DMS53 (cell line): ENCODE measurements around the gene SPOP.
A peak's percentile ranks its signal among the peaks of the same experiment; 100 is the strongest.
"Not testable (repeated sequence)": the region's sequence is repeated elsewhere in the genome, so short reads cannot be mapped to it uniquely, and the experiment has no call there.

Source experiments
- DNase-seq: peaks from one replicate; lab custom pipeline; 2025; lab: John Stamatoyannopoulos, UW

Gene SPOP

DNA sequence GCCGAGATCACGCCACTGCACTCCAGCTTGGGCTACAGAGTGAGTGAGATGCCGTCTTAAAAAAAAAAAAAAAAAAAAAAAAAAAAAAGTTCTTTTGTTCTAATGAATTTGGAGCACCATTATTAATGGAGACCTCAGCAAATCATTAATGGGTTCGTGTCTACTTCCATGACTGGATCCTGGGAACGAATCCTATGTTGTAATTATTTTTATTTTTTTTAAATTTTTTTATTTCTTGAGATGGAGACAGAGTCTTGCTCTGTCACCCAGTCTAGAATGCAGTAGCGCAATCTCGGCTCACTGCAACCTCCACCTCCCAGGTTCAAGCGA, 30.7 kb downstream of the SPOP start:
- no peak for DNase-seq

DNA sequence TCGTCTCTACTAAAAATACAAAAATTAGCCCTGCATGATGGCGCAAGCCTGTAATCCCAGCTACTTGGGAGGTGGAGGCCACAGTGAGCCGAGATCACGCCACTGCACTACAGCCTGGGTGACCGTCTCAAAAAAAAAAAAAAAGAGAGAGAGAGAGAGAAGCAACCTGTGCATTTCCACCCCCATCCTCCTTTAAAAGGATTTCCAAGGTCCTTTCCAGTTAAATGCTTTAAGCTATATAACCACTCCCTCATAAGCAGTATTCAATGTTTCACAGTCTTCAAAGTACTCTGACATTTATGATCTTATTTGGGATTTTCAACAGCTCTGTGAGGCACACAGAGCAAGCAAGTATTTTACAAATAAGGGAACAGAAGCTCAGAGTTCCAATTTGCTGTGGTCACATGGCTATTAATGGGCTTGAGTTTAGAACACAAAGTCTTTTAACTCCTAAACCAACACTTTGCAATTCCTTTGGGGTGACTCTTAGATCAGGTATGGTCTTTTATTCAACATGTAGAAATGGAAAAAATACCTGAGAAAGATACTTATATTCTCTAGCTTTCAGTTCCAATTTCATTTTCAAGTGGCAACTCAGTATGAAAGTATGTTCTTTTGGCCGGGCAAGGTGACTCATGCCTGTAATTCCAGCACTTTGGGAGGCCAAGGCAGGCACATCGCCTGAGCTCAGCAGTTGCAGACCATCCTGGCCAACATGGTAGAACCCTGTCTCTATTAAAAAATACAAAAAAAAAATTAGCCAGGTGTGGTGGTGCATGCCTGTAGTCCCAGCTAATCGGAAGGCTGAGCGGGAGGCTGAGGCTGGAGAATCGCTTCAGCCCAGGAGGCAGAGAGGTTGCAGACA, 31.3 kb downstream of the SPOP start:
- no peak for DNase-seq

DNA sequence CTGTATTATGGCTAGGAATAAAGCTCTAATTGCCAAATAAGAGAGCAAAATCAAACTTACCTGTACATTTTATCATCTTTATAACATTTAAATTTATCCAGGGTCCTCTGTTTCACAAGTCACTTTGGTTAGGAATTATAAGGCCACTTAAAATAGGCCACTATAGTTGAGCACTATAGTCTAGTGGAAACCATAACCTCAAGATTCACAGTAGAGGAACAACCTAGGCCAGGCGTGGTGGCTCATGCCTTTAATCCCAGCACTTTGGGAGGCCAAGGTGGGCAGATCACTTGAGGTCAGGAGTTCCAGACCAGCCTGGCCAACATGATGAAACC, 31.9 kb downstream of the SPOP start:
- DNase-seq = not testable (repeated sequence)

DNA sequence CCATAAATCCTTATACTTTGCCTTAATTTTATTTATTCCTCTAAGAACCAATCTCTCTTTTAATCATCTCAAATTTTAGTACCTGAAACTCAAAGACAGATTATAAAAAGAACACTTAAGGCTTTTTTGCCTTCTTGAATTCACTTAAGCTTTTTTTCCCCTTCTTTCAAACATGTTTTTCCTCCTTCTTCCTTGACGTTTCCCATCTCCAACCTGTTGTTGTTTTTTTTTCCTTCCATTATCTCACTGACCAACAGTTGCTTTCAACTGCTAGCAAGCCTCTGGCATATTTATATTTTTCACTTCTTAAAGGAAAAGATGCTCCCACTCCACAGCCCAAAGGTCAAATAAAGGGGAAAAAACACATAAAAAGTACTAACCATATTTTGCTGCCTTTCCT, 32.2 kb downstream of the SPOP start:
- DNase-seq = no peak

DNA sequence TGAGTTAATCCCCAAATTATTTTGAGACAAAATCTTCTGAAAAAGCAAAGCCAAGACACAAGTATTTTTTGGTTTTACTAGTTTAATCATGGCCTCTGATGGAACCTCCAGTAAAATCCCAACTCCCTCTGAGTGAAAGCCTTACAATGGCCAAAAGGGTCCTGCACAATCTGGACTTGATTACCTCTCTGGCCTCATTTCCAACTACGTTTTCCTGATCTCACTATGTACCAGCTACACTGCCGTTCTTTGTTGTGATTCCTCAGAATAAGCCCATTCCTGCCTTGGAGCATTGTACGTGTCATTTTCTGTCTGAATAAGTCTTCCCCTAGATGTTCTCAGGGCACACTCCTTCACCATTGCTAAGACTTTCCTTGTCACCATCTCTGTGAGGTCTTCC, 37.3 kb downstream of the SPOP start:
- no peak for DNase-seq

DNA sequence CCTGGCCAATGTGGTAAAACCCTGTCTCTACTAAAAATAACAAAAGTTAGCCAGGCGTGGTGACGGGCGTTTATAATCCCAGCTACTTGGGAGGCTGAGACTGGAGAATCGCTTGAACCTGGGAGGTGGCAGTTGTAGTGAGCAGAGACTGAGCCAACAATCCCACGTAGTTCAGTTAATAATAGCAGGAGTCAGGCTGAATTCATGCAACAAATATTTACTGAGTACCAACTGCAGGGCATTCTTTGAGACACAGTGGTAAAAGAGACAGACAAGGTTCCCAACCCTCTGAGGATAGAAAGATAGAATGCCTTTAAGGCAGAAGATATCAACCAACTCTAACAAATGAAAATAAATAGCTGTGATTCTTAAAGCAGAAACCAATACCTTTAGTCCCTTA, 39.1 kb downstream of the SPOP start:
- DNase-seq = no peak

DNA sequence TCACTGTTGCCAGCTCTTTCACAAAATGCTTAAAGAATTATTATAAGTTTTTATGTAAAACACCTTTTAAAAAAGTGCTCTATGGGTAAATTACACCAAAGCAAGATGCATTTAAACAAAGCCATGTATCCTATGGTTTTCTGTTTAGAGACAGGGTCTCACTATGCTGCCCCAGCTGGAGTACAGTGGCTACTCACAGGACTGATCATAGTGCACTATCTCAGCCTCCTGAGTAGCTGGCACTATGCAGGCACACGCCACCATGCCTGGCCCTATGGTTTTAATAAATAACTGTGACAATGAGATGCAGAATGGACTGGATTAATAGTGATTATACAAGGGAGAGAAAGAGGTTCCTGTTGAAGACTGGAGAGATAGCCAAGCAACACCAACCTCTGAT, 40.2 kb downstream of the SPOP start:
- no peak for DNase-seq

DNA sequence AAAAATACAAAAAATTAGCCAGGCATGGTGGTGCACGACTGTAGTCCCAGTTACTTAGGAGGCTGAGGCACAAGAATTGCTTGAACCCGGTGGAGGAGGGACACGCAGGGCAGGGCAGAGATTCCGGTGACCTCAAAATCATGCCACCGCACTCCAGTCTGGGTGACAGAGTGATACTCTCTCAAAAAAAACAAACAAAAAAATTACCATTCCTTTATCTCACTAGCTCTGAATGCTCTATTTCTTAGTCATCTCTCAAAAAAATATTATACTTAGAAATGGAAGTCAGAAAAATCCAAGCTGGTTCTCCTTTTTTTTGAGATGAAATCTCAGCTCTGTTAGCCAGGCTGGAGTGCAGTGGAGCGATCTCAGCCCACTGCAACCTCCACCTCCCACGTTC, 40.8 kb downstream of the SPOP start:
- no peak for DNase-seq

DNA sequence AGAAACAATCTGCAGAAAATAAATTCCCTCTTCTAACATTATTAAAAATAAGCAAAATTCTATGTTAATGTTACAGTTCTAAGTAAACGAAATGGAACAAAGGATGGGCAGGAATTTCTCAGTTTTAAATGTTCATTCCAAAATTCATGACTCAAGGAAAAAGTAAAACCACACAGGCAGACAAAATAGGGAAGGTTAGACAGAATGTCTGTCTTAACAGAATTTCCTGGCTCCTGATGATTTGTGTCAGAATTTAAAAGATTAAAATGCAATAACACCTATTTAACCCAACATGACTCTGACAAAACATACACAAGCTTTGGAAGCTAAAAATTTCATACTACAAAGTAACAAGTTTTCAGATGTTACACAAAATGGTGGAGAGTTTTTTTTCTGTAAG, 42.8 kb downstream of the SPOP start:
- no peak for DNase-seq

DNA sequence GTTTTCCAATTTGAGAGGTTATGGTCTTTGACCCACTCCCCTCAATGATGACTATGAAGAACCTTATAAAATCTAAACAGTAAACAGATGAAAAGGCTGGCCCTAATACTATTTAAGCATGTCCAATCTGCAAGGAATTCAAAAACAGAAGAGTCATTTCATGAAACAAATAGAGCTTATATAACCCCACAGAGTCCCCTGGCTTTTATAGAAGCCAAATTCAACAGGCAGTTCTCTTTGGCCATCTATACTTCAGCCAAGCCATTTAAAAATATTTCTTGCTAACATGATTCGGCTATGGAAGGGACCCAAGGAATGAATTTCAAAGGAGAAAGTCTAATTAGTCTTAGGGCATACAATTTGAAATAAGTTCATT, 43.4 kb downstream of the SPOP start:
- DNase-seq = no peak

DNA sequence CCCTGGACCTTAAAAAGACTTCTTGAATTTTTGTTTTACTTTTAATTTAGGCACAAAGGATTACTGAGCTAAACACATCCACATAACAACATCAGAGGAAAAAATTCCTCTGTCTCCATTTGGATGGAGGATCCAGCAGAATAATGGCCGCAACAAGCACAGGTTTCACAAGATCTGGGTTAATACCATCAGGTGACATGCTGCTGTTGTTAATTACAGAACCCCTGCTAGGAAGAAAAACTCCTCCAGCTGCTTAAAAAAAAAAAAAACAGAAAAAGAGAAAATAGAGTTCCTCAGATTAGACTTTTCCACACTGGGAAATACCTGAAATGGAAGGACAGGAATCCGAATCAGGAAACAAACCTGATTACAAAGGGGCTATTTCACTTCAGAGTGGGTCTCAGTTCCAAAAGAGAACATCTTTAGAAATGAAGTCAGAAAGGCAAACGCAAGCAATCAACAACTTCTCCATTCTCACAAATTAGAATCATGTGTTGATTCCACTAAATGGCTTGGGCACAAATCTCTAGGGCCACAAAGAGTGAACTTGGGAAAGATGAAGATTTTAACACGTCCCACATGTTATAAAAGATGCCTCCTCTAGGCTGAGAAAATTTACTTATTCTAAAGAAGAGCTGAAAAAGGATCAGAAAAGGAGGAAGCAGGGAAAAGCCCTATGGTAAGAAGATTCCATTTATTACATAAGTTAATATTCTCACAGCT, 44.0 kb downstream of the SPOP start:
- no peak for DNase-seq

DNA sequence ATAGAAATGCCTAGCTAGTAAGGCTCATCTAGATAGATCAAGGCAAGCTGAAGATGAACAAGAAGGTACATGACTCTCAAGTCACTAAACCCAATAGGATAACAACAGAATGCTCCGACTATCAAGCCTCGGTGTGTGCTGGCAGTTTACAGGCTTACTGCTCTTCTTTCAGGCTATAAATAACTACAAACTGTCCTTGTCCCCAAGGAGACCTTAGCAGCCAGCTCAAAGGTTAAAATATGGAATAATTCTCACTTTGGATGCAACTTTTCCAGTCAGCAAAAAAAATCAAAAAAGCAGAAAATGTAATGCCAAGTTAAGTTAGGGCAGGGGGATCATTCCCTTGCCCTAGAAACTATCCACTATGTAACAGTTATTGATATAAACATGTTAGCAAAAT, 44.6 kb downstream of the SPOP start:
- DNase-seq = no peak

DNA sequence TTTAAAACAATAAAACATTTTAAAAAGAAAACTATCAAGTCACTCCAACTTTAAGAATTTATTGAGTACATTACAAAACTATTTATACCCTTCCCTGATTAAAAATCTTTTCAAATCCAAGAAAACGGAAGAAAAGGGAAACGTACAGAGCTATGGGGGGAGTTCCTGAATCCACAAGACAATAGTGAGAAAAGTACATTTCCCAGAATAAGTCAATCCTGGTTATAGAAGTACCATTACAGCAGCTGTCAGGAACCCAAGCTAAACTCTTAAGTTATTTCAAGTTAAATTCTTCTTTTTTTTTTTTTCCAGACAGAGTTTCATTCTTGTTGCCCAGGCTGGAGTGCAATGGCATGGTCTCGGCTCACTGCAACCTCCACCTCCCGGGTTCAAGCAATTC, 45.7 kb downstream of the SPOP start:
- DNase-seq = no peak

DNA sequence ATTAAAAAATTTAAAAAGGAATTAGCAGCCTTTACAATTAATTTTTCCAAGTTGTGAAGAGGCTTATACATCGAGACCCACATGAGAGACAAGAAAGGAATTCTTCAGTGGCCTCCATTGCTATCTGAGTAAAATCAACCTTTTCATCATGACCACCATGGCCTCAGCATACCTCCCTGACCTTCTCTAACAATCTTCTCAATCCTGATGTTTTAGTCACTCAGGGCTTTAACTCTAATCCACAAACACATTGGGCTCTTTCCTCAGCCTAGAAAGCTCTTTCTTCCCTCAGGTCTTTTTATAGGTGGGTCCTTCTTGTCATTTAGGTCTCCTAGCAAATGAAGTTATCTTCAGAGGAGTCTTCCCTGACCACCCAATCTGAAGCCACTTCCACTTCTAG, 46.4 kb downstream of the SPOP start:
- DNase-seq = no peak

DNA sequence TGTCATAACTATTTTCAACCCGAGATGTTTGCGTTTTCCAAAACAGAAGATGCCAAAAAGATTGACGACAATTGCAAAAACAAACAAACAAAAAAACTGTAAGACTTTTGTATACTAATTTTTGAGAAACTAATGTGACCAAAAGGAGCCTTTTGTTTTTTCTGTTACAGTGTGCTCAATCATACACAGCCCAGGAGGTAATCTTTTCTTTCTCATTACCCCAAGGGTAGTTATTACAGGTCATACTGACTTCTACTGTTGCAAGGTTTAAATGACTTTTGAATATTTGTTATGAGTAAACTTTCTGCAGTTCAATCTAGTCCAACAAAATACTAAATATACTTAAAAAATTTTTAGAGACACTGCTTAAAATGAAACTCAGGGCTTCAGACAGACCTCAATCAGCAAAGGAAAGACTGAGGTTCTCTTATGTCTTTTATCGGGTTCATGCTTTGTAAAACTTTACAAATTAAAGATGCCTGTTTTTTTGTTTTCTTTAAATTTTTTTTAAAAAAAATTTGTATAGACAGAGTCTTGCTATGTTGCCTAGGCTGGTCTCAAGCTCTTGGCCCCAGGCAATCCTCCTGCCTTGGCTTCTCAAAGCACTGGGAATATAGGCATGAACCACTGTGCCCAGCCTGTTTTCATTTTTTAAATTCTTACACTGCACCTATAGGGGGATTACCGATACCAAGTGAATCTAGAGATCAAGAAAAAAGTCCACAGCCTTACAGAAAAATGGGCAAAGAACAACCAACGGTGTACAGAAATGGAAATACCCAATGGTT, 47.6 kb downstream of the SPOP start:
- DNase-seq = no peak

DNA sequence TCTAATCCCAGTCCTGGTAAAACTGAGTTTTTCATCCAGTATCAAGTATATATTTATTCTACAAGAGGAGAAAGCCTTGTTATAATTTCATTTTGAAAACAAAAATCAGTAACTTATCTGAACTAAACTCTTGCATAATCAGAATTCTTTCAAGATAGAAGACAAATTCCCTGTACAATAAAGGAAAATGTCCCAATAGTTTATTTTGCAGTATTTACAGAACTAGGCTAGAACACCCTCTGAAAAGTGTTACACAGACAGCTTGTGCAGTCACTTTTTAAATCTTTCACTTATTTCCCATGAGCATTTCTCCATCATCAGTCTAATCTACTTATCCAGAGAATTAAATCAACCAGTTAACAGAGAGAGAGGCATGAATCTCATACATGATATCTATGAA, 48.5 kb downstream of the SPOP start:
- DNase-seq = no peak

DNA sequence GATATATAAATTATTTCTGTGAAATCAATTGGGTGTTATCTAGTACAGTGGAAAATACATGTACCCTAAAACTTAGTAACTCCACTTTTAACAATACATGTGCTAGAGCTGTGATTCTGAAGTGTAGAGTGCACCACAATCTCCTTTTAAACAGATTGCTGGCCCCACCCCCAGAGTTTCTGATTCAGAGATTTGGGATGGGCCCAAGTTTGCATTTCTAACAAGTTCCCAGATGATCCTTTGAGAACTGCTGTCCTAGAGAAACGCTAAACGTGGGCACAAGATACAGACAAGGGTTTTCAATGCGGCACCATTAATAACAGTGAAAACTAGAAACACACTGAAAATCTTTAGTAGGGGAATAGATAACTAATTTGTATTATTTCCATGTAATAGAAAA, 53.0 kb downstream of the SPOP start:
- DNase-seq = no peak

DNA sequence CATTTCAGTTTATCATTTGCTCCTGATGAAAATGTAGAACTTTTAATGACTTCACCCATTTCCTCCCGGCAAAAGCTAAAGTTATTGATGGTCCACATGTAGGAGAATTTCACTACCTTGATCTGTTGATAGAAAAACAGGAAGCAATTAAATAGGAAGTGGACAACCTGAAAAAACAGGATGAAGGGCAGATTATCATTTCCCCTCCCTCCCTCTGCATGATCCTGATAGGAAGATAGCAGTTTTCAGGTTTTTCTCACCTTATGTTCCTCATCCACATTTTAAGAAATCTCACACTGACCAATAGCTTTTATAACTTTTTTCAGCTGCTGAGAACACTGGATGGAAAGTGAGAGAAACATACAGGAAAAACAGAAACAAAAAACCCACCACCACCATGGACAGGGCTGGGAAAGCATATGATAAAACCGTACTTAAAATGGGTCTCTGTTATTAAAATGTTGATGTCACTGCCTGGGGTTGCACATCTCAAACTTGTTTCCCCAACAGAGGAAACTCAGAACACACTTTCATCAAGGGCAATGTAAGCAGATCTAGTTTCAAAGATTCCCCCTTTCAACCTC, 55.9 kb downstream of the SPOP start:
- DNase-seq = no peak

DNA sequence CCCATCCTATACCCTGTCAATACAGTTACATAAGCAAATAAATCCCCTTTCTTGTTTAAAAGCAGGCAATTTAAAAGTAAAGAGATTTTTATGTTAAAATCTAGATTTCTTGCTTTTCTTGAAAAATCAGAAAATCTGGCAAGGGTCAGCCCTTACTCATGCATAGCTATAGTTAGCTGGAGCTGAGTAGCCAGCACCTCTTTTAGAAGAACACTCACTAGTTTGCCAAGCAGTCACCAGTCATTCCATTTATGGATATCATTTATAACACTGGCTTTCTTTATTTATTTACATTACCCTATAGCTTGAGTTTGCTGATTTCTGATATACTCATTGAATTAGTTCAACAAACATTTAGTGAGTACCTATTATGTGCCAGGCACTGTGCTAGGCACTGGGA, 56.5 kb downstream of the SPOP start:
- DNase-seq = no peak

DNA sequence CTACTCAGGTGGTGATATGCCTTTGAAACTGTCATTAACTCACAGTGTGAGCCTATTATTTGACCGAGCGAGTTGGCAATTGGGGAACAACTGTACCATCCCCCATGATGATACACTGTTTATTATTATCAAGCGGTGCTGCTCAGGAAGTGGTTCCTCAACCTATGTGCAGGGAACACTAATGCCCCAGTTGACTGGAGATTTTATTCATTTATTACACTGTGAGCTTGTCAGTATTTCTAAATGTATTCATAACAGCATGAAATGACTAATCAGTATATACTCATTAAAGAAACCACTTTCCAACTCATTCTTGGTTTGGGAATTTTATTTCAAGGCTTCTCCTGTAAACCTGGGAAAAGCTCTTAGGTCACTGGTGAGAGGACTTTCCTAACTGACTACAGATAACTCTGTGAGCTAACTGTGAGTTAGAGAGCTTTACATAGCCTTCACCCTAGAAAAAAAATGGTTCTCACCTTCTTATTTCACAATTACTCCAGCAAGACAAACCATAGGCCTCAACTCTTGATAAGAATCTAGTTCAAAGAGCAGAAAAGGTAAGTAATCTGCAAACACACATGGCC, 59.8 kb downstream of the SPOP start:
- DNase-seq = no peak

DNA sequence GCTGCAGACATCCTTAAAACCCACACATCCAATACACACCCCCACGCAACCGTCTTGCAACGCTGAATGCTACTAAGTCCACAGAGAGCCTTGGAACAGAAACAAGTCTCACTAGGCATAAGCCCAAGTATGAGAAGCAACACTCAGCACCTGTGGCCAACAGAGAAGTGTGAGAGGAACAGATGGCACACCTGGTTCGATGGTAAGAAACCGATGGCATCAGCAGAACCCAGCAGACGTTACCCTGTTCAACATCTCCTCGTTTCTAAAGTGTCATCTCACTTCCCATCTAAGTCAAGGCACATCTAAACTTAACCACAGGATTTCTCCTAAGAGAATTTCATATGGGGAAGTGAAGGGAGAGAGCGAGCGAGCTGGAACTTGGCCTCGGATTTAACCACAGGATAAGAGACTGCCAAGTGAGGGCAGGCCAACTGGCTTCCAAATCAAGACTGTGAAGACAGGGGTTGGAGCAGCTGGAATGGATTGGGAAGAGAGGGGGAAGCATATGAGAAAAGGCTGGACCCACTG, 61.2 kb downstream of the SPOP start:
- DNase-seq = no peak

DNA sequence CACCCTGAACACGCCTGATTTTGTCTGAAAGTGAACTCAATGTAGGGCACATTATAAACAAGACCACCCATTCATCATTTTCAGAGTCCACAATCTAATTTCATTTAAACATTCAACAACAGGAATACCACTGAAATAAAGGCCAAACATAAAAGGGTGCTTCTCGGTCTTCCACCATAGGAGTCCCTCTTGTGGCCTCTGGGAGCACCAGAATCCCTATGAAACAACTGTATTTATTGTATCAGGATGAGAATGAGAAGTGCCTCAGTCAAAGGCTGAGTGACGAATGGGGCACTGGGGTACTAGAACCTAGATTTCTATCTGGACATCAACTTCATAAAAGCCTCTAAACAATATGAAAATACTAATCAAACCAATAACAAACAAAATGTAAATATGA, 61.8 kb downstream of the SPOP start:
- DNase-seq = peak; percentile 25
